WTC11 (cell line): ENCODE results near the gene P2RX6. TPM values are rescaled to one million over a fixed set of nuclear protein-coding genes. Genes with fewer than 3 reads are reported as not detected.
"Not testable (repeated sequence)": the region's sequence is repeated elsewhere in the genome, so short reads cannot be mapped to it uniquely, and the experiment has no call there.

ENCODE experiments used
- ATAC-seq: fragments of 200-7000 bp; cut with Tn5 transposase; 2 replicates; pipeline ENCODE4 v1.10.0; 2021; ENCODE audit warnings: mild to moderate bottlenecking, moderate library complexity
- CTCF ChIA-PET: fragments of 300-600 bp; sonication (Branson Sonifier 250); formaldehyde crosslinking; loops from one replicate; lab custom pipeline; 2021; ENCODE audit warnings: antibody characterized with exemption; lab: Charles Lee
- POLR2A ChIA-PET: fragments of 350-600 bp; sonication (Branson Sonifier 250); formaldehyde crosslinking; loops from one replicate; lab custom pipeline; 2021; ENCODE audit warnings: antibody characterized with exemption; lab: Charles Lee
- DNase-seq: peaks from one replicate; pipeline ENCODE4 v3.0.0; 2021; ENCODE audit warnings: low spot score
- H3K27ac Mint-ChIP-seq: 2 replicates; pipeline ENCODE4 v1.8.0; 2021; ENCODE audit warnings: mixed read lengths
- H3K27me3 Mint-ChIP-seq: 2 replicates; pipeline ENCODE4 v1.8.0; 2021; ENCODE audit warnings: low read depth, mild to moderate bottlenecking, moderate library complexity, mixed read lengths
- H3K36me3 Mint-ChIP-seq: 2 replicates; pipeline ENCODE4 v1.8.0; 2021; ENCODE audit warnings: mixed read lengths
- H3K4me1 Mint-ChIP-seq: 2 replicates; pipeline ENCODE4 v1.8.0; 2022; ENCODE audit warnings: mixed read lengths
- H3K4me3 Mint-ChIP-seq: 2 replicates; pipeline ENCODE4 v1.8.0; 2021; ENCODE audit warnings: mild to moderate bottlenecking, moderate library complexity, mixed read lengths
- H3K9me3 Mint-ChIP-seq: 2 replicates; pipeline ENCODE4 v1.8.0; 2021; ENCODE audit warnings: mixed read lengths
- ATF3 ChIP-seq: sonication (generic); formaldehyde crosslinking; conservative IDR thresholded peaks from 2 replicates; pipeline ENCODE4 v1.8.1; 2022; ENCODE audit warnings: mild to moderate bottlenecking, missing genetic modification reagents
- CTCF ChIP-seq: fragments of 200-600 bp; IDR thresholded peaks from 2 replicates; pipeline ENCODE4 v1.8.0; 2022; ENCODE audit warnings: antibody characterized with exemption
- GABPB1 ChIP-seq: sonication (generic); formaldehyde crosslinking; IDR thresholded peaks from 2 replicates; pipeline ENCODE4 v1.8.1; 2023; ENCODE audit warnings: mild to moderate bottlenecking, missing genetic modification reagents
- PRDM15 ChIP-seq: sonication (generic); formaldehyde crosslinking; IDR thresholded peaks from 2 replicates; pipeline ENCODE4 v1.8.0; 2022; ENCODE audit warnings: missing genetic modification reagents
- RORB ChIP-seq: fragments of 250-450 bp; sonication (Bioruptor Pico); IDR thresholded peaks from 2 replicates; pipeline ENCODE4 v1.9.0; 2021; ENCODE audit warnings: mild to moderate bottlenecking
- ZNF232 ChIP-seq: sonication (generic); formaldehyde crosslinking; IDR thresholded peaks from 2 replicates; pipeline ENCODE4 v1.8.0; 2022; ENCODE audit warnings: mild to moderate bottlenecking, missing genetic modification reagents
- total RNA-seq: library from RNA; stranded (reverse); gene quantifications from 3 replicates; pipeline ENCODE4 v1.2.3, GENCODE V29; 2021
- TF ChIP-seq, protein P1 (sequence below): sonication (generic); formaldehyde crosslinking; IDR thresholded peaks from 2 replicates; pipeline ENCODE4 v1.8.0; 2022; ENCODE audit warnings: mild to moderate bottlenecking, missing genetic modification reagents
- TF ChIP-seq, protein P2 (sequence below): sonication (generic); formaldehyde crosslinking; IDR thresholded peaks from 2 replicates; pipeline ENCODE4 v1.8.1; 2023; ENCODE audit warnings: mild to moderate bottlenecking, missing genetic modification reagents, borderline replicate concordance

The P2RX6 gene
- total RNA-seq, 1 experiment from 2014 or later: 0.13 TPM

- H3K4me1 Mint-ChIP-seq: peaks cover 13% of the 10 kb centered on the region
- CTCF ChIA-PET, ATAC-seq, DNase-seq, H3K27me3 Mint-ChIP-seq, POLR2A ChIA-PET, H3K27ac Mint-ChIP-seq, H3K4me3 Mint-ChIP-seq, H3K9me3 Mint-ChIP-seq, H3K36me3 Mint-ChIP-seq: not testable (repeated sequence)
These were observed 45.4 kb downstream of the P2RX6 start for GRCh38 chr22:21060363-21060762.

DNA sequence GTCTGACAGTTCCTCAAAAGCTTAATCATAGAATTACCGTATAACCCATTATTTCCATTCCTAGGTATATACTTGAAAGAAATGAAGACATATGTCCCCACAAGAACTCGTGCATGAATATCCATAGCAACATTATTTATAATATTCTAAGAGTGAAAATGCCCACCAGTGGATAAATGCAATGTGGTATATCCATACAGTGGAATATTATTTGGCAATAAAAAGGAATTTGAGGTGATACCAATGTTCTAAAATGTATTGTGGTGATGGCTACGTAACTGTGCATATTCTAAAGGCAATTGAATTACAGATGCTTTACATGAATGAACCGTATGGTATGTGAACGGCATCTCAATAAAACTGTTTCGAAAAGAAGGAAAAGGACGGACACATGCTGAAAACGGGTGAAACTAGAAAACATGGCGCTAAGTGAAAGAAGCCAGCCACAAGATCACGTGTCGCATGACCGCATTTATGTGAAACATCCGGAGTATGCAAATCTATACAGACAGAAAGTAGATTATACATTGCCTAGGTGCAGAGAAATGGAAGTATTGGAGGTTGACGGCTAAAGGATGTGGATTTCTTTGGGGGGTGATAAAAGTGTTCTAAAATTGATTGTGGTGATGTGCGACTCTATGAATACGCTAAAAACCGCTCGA, 46.8 kb downstream of the P2RX6 start:
- not testable (repeated sequence) for DNase-seq, H3K4me1 Mint-ChIP-seq, ATAC-seq, H3K27me3 Mint-ChIP-seq, H3K4me3 Mint-ChIP-seq, H3K9me3 Mint-ChIP-seq, H3K27ac Mint-ChIP-seq, H3K36me3 Mint-ChIP-seq
- POLR2A ChIA-PET: interaction anchor here (0.6 kb wide), 1 partner anchor 89 kb away, joined by 3 read pairs; no protein-coding TSS in a partner anchor
- CTCF ChIA-PET: interaction anchor here (0.6 kb wide), 1 partner anchor 41 kb away, joined by 3 read pairs; no protein-coding TSS in a partner anchor

- ATAC-seq, H3K9me3 Mint-ChIP-seq, H3K27ac Mint-ChIP-seq, DNase-seq, H3K36me3 Mint-ChIP-seq, H3K4me3 Mint-ChIP-seq, H3K4me1 Mint-ChIP-seq, H3K27me3 Mint-ChIP-seq: not testable (repeated sequence)
- POLR2A ChIA-PET: interaction anchor here (0.7 kb wide), 1 partner anchor 656 kb away, joined by 4 read pairs; no protein-coding TSS in a partner anchor
- CTCF ChIA-PET: interaction anchor here (1.2 to 2.2 kb wide), 3 partner anchors 36 to 44 kb away, joined by 3 to 11 read pairs (median 10); no protein-coding TSS in a partner anchor
These were observed 49.5 kb downstream of the P2RX6 start for GRCh38 chr22:21064425-21064824.

GRCh38 chr22:21064917-21065864, 50.2 kb downstream of the P2RX6 start:
- H3K27ac Mint-ChIP-seq: no peak overlapping the region
- no peak for ATAC-seq
- no peak for DNase-seq
- ChIA-PET CTCF (interaction anchor here (0.9 to 2.2 kb wide), 4 partner anchors 38 to 179 kb away, joined by 3 to 11 read pairs (median 6); no protein-coding TSS in a partner anchor), POLR2A (interaction anchor here (0.7 kb wide), 2 partner anchors 33 to 657 kb away, joined by 4 to 5 read pairs; partner anchors contain the start of gene SLC7A4)
- no peak overlapping the region for H3K4me3 Mint-ChIP-seq
- no peaks in the 10 kb centered on the region for H3K36me3 Mint-ChIP-seq
- H3K9me3 Mint-ChIP-seq: peaks cover 6% of the 10 kb centered on the region
- no peaks in the 10 kb centered on the region for H3K4me1 Mint-ChIP-seq
- H3K27me3 Mint-ChIP-seq: no peaks in the 10 kb centered on the region
- TF ChIP-seq GABPB1 (CRISPR knock-in tag) (no peak), ATF3 (CRISPR knock-in tag) (no peak), CTCF (no peak), PRDM15 (CRISPR knock-in tag) (no peak), ZNF232 (CRISPR knock-in tag) (no peak), RORB (CRISPR knock-in tag) (no peak)
- TF ChIP-seq, protein P1, sequence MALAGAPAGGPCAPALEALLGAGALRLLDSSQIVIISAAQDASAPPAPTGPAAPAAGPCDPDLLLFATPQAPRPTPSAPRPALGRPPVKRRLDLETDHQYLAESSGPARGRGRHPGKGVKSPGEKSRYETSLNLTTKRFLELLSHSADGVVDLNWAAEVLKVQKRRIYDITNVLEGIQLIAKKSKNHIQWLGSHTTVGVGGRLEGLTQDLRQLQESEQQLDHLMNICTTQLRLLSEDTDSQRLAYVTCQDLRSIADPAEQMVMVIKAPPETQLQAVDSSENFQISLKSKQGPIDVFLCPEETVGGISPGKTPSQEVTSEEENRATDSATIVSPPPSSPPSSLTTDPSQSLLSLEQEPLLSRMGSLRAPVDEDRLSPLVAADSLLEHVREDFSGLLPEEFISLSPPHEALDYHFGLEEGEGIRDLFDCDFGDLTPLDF (CRISPR knock-in tag): no peak
- TF ChIP-seq, protein P2, sequence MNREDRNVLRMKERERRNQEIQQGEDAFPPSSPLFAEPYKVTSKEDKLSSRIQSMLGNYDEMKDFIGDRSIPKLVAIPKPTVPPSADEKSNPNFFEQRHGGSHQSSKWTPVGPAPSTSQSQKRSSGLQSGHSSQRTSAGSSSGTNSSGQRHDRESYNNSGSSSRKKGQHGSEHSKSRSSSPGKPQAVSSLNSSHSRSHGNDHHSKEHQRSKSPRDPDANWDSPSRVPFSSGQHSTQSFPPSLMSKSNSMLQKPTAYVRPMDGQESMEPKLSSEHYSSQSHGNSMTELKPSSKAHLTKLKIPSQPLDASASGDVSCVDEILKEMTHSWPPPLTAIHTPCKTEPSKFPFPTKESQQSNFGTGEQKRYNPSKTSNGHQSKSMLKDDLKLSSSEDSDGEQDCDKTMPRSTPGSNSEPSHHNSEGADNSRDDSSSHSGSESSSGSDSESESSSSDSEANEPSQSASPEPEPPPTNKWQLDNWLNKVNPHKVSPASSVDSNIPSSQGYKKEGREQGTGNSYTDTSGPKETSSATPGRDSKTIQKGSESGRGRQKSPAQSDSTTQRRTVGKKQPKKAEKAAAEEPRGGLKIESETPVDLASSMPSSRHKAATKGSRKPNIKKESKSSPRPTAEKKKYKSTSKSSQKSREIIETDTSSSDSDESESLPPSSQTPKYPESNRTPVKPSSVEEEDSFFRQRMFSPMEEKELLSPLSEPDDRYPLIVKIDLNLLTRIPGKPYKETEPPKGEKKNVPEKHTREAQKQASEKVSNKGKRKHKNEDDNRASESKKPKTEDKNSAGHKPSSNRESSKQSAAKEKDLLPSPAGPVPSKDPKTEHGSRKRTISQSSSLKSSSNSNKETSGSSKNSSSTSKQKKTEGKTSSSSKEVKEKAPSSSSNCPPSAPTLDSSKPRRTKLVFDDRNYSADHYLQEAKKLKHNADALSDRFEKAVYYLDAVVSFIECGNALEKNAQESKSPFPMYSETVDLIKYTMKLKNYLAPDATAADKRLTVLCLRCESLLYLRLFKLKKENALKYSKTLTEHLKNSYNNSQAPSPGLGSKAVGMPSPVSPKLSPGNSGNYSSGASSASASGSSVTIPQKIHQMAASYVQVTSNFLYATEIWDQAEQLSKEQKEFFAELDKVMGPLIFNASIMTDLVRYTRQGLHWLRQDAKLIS (CRISPR knock-in tag): no peak
